MG63 (cell line): Measurements from ENCODE around the gene PI4KA. TPM values are rescaled to one million over a fixed set of nuclear protein-coding genes. Genes with fewer than 3 reads are reported as not detected.

Experiments used
- DNase-seq: peaks from one replicate; pipeline ENCODE4 v3.0.0-alpha.2; 2020
- H3K27me3 ChIP-seq: fragments of 250-450 bp; sonication (Bioruptor Pico); 2 replicates; pipeline ENCODE4 v1.5.1; 2020; ENCODE audit warnings: mild to moderate bottlenecking, moderate library complexity
- H3K36me3 ChIP-seq: fragments of 250-450 bp; sonication (Bioruptor Pico); 2 replicates; pipeline ENCODE4 v1.5.1; 2020; ENCODE audit warnings: mild to moderate bottlenecking, moderate library complexity
- H3K4me3 ChIP-seq: fragments of 250-450 bp; sonication (Bioruptor Pico); 2 replicates; pipeline ENCODE4 v1.5.1; 2020; ENCODE audit warnings: mild to moderate bottlenecking, moderate library complexity
- H3K9me3 ChIP-seq: fragments of 250-450 bp; sonication (Bioruptor Pico); 2 replicates; pipeline ENCODE4 v1.5.1; 2020; ENCODE audit warnings: mild to moderate bottlenecking, moderate library complexity
- total RNA-seq: library from RNA; depleted of rRNA; stranded (reverse); fragments of >200 nt; shearing (Covaris generic); gene quantifications from 2 replicates; pipeline ENCODE4 v1.2.3, GENCODE V29; 2014; ENCODE audit warnings: low replicate concordance; rRNA removed

The PI4KA gene
- total RNA-seq, 1 experiment from 2014 or later: 24.3 TPM

DNA sequence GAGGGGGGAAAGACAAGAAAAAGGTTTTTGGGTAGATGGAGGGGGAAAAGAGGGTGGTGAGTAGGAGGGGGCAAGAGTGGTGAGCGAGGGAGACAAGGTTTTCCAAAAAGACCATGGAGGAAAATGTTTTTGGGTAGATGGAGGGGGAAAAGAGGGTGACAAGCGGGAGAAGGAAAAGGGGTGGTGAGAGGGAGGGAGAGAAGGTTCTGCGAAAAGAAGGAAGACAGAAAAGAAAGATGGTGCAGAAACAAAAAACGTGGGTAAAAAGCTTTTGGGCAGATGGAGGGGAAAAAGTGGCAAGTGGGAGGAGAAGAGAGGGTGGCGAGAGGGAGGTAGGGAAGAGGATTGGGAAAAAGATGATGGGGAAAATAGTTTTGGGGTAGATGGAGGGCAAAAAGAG, 200.6 kb downstream of the PI4KA start:
- Histone ChIP-seq H3K4me3 (no peak overlapping the region), H3K27me3 (peaks cover 12% of the 10 kb centered on the region; the same call in 1 of the 2 replicates), H3K9me3 (no peaks in the 10 kb centered on the region), H3K36me3 (no peaks in the 10 kb centered on the region)
- DNase-seq: no peak

Other genes with a start within 250 kb of the PI4KA start
- gene SERPIND1, start 84.7 kb downstream of the PI4KA start, total RNA-seq: not detected in 2 replicates
- 9.1 and 10.0 TPM in 2 replicates for gene SNAP29, start 196 bp upstream of the PI4KA start, total RNA-seq
- 23.1 and 25.0 TPM in 2 replicates for gene CRKL, start 58.6 kb upstream of the PI4KA start, total RNA-seq
- 0.56 TPM in 1 of 2 replicates, not detected in the other for gene AIFM3, start 108.4 kb upstream of the PI4KA start, total RNA-seq
- 21.2 and 25.3 TPM in 2 replicates for gene LZTR1, start 123.5 kb upstream of the PI4KA start, total RNA-seq
- 33.8 and 46.5 TPM in 2 replicates for gene THAP7, start 143.3 kb upstream of the PI4KA start, total RNA-seq
- 1.1 and 10.0 TPM in 2 replicates for gene P2RX6, start 156.4 kb upstream of the PI4KA start, total RNA-seq
- not detected in 2 replicates for gene SLC7A4, start 173.8 kb upstream of the PI4KA start, total RNA-seq
- gene LRRC74B, start 187.1 kb upstream of the PI4KA start, total RNA-seq: not detected in 2 replicates